Astrocyte (in vitro differentiated cells and primary cell): Measurements from ENCODE around the gene RABEP1.

Experiments used
- EZH2 ChIP-seq: IDR thresholded peaks from 2 replicates; pipeline ENCODE4 v1.6.1; 2012; ENCODE audit warnings: mild to moderate bottlenecking, low read length, inconsistent platforms; ENCODE audit not compliant: insufficient read depth
- TF ChIP-seq, protein P1 (sequence below): IDR thresholded peaks from 2 replicates; pipeline ENCODE4 v1.5.1; 2011; ENCODE audit warnings: low read depth, mild to moderate bottlenecking, inconsistent platforms, low read length, moderate library complexity; ENCODE audit not compliant: insufficient read depth

- TF ChIP-seq, protein P1, sequence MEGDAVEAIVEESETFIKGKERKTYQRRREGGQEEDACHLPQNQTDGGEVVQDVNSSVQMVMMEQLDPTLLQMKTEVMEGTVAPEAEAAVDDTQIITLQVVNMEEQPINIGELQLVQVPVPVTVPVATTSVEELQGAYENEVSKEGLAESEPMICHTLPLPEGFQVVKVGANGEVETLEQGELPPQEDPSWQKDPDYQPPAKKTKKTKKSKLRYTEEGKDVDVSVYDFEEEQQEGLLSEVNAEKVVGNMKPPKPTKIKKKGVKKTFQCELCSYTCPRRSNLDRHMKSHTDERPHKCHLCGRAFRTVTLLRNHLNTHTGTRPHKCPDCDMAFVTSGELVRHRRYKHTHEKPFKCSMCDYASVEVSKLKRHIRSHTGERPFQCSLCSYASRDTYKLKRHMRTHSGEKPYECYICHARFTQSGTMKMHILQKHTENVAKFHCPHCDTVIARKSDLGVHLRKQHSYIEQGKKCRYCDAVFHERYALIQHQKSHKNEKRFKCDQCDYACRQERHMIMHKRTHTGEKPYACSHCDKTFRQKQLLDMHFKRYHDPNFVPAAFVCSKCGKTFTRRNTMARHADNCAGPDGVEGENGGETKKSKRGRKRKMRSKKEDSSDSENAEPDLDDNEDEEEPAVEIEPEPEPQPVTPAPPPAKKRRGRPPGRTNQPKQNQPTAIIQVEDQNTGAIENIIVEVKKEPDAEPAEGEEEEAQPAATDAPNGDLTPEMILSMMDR: no peak
- TF ChIP-seq EZH2: no peak
Observed at GRCh38 chr17:5241861-5242671, 40.0 kb upstream of the RABEP1 start.
